ENCODE data around the gene SLC25A33. TPM values are rescaled to one million over a fixed set of nuclear protein-coding genes. Genes with fewer than 3 reads are reported as not detected.

SLC25A33 gene
- total RNA-seq, 2 donors from 2014 or later: 9.6 to 13.6 TPM

DNA sequence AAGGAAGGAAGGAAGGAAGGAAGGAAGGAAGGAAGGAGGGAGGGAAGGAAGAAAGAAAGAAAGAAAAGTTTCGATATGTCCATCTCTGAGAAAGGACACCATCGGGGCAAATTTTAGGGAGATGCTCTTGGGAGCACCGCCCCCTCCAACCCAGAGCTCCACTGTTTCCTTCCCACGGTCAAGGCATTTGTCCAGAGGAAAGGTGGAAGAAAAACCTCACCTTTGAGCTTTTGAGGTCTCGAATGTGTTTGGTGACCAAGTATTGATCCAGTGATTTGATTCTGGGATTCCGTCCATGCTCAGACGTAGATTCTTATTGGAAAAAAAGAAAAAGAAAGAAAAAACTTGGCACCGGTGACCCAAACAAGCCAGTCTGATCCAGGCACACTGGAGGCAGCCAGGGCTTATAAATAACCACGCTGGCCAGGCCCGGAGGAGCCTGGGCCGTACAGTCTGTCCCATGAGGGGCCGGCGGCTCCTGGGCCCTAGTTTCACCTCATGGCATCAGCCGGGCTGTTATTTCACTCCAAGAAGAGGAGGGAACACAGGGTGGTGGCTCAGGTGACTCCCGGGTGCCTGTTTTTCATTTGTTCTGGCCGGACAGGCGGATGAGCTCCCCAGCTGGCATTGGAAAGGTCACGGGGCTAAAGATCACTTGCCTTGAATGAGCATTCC, 36.1 kb upstream of the SLC25A33 start:
- no peak overlapping the region for H3K4me3 ChIP-seq (ENCODE audit: low read length)
- DNase-seq: no peak
- Mint-ChIP-seq H3K9me3 (no peaks in the 10 kb centered on the region), H3K4me1 (peaks cover 8% of the 10 kb centered on the region), H3K4me3 (no peak overlapping the region), H3K27me3 (ENCODE audit: insufficient read depth) (peaks cover 5% of the 10 kb centered on the region), H3K27ac (no peak overlapping the region), H3K36me3 (ENCODE audit: low read depth) (no peaks in the 10 kb centered on the region)
- no peaks in the 10 kb centered on the region for H3K36me3 ChIP-seq (ENCODE audit: control insufficient read depth, insufficient read depth, low read length)
- no peak overlapping the region for H3K27ac ChIP-seq (ENCODE audit: low read depth, low read length)
- peaks cover 5% of the 10 kb centered on the region for H3K4me1 ChIP-seq (ENCODE audit: control insufficient read depth, insufficient read depth, low read length)
- TF ChIP-seq, protein P1, sequence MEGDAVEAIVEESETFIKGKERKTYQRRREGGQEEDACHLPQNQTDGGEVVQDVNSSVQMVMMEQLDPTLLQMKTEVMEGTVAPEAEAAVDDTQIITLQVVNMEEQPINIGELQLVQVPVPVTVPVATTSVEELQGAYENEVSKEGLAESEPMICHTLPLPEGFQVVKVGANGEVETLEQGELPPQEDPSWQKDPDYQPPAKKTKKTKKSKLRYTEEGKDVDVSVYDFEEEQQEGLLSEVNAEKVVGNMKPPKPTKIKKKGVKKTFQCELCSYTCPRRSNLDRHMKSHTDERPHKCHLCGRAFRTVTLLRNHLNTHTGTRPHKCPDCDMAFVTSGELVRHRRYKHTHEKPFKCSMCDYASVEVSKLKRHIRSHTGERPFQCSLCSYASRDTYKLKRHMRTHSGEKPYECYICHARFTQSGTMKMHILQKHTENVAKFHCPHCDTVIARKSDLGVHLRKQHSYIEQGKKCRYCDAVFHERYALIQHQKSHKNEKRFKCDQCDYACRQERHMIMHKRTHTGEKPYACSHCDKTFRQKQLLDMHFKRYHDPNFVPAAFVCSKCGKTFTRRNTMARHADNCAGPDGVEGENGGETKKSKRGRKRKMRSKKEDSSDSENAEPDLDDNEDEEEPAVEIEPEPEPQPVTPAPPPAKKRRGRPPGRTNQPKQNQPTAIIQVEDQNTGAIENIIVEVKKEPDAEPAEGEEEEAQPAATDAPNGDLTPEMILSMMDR (conservative IDR thresholded peaks at IDR 0.05): no peak
- no peaks in the 10 kb centered on the region for H3K27me3 ChIP-seq (ENCODE audit: control insufficient read depth, insufficient read depth, low read length, poor library complexity, severe bottlenecking)
- H3K9ac ChIP-seq (ENCODE audit: extremely low read depth, low read length, poor library complexity, severe bottlenecking): no peak overlapping the region
- WGBS, 2 experiments (ENCODE audit: insufficient coverage in 1 of 2, insufficient read length in 1 of 2): 93 to 100% methylated on average over 3 to 18 of the region's 18 CpGs
- H3K9me3 ChIP-seq (ENCODE audit: control insufficient read depth, low read length): no peaks in the 10 kb centered on the region

DNA sequence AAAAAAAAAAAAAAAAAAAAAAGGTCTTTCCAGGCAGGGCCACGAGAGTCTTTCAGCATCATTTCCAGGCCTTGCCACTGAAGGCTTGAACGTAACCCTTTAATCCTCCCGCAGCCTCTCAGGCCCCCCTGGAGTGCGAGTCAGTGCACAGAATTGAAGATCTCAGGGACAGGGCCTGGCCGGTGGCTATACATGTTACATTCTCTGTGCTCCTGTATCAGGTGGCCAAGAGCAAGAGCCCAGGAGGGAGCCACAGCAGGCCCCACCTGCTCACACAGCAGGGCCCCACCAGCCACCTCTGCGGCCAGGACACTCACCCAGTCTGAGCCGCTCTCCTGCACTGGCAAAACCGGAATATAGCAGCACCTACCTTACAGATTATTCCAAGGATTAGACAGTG, 34.1 kb upstream of the SLC25A33 start:
- Mint-ChIP-seq H3K27me3 (ENCODE audit: insufficient read depth) (peaks cover 2% of the 10 kb centered on the region), H3K9me3 (no peaks in the 10 kb centered on the region), H3K36me3 (ENCODE audit: low read depth) (no peaks in the 10 kb centered on the region), H3K27ac (no peak overlapping the region), H3K4me1 (peaks cover 8% of the 10 kb centered on the region), H3K4me3 (no peak overlapping the region)
- Histone ChIP-seq H3K4me1 (ENCODE audit: control insufficient read depth, insufficient read depth, low read length) (peaks cover 5% of the 10 kb centered on the region), H3K9me3 (ENCODE audit: control insufficient read depth, low read length) (no peaks in the 10 kb centered on the region), H3K27ac (ENCODE audit: low read depth, low read length) (no peak overlapping the region), H3K36me3 (ENCODE audit: control insufficient read depth, insufficient read depth, low read length) (no peaks in the 10 kb centered on the region), H3K4me3 (ENCODE audit: low read length) (no peak overlapping the region), H3K27me3 (ENCODE audit: control insufficient read depth, insufficient read depth, low read length, poor library complexity, severe bottlenecking) (no peaks in the 10 kb centered on the region), H3K9ac (ENCODE audit: extremely low read depth, low read length, poor library complexity, severe bottlenecking) (no peak overlapping the region)
- TF ChIP-seq, protein P1 (conservative IDR thresholded peaks at IDR 0.05): no peak
- 84 to 88% methylated on average over 3 to 8 of the region's 8 CpGs for WGBS, 2 experiments (ENCODE audit: insufficient coverage in 1 of 2, insufficient read length in 1 of 2)
- no peak for DNase-seq

DNA sequence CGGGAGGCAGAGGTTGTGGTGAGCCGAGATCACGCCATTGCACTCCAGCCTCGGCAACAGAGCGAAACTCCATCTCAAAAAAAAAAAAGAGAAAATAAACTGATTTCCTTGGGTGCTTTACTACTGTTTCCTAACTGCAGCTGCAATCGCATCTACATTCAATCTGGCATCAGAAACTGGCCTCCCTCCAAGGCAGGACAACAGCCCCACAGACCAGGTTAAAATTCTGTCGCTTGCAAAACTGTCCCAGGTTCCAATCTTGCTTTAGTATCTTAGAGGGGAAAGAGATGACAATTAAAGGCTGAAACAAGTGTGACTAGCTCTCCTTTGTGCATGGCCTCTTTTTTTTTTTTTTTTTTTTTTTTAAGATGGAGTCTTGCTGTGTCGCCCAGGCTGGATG, 32.4 kb upstream of the SLC25A33 start:
- peaks cover 8% of the 10 kb centered on the region for H3K4me1 Mint-ChIP-seq
- 92 to 100% methylated on average over 1 to 8 of the region's 8 CpGs for WGBS, 2 experiments (ENCODE audit: insufficient coverage in 1 of 2, insufficient read length in 1 of 2)

More for the DNA sequence above, 32.4 kb upstream of the SLC25A33 start:
- Histone ChIP-seq H3K27me3 (ENCODE audit: control insufficient read depth, insufficient read depth, low read length, poor library complexity, severe bottlenecking) (no peaks in the 10 kb centered on the region), H3K9ac (ENCODE audit: extremely low read depth, low read length, poor library complexity, severe bottlenecking) (no peak overlapping the region), H3K36me3 (ENCODE audit: control insufficient read depth, insufficient read depth, low read length) (no peaks in the 10 kb centered on the region), H3K4me3 (ENCODE audit: low read length) (no peak overlapping the region), H3K4me1 (ENCODE audit: control insufficient read depth, insufficient read depth, low read length) (peaks cover 5% of the 10 kb centered on the region), H3K27ac (ENCODE audit: low read depth, low read length) (no peak overlapping the region), H3K9me3 (ENCODE audit: control insufficient read depth, low read length) (no peaks in the 10 kb centered on the region)
- no peak overlapping the region for H3K4me3 Mint-ChIP-seq
- H3K27ac Mint-ChIP-seq: no peak overlapping the region
- H3K9me3 Mint-ChIP-seq: no peaks in the 10 kb centered on the region
- no peaks in the 10 kb centered on the region for H3K36me3 Mint-ChIP-seq (ENCODE audit: low read depth)
- peaks cover 2% of the 10 kb centered on the region for H3K27me3 Mint-ChIP-seq (ENCODE audit: insufficient read depth)
- DNase-seq: no peak
- TF ChIP-seq, protein P1 (conservative IDR thresholded peaks at IDR 0.05): no peak
